GM18498 (cell line): ENCODE results near the gene KCNIP3.
A peak's percentile ranks its signal among the peaks of the same experiment; 100 is the strongest.
"Not testable (repeated sequence)": the region's sequence is repeated elsewhere in the genome, so short reads cannot be mapped to it uniquely, and the experiment has no call there.

Experiments used
- ATAC-seq: cut with Tn5 transposase; IDR thresholded peaks from one replicate; pipeline ENCODE4 v1.9.1; 2021; ENCODE audit warnings: mild to moderate bottlenecking, moderate library complexity; ENCODE audit not compliant: unreplicated experiment

Gene KCNIP3

DNA sequence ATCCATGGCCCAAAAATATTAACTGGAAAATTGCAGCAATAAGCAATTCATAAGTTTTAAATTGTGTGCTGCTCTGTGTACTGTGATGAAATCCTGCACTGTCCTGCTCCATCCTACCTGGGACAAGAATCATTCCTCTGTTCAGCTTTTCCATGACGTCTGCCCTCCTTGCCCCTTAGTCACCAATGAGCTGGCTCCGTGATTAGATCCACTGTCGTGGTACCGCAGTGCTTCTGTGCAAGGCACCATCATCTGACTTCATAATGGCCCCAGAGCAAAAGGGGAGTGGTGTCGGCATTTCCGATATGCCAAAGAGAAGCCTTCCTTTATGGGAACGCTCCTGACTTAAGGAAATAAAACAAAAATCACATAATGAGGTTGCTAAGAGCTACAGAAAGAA, 101.9 kb downstream of the KCNIP3 start:
- ATAC-seq: no peak

- no peak for ATAC-seq
Measured at GRCh38 chr2:95401480-95401879, 104.3 kb downstream of the KCNIP3 start.

DNA sequence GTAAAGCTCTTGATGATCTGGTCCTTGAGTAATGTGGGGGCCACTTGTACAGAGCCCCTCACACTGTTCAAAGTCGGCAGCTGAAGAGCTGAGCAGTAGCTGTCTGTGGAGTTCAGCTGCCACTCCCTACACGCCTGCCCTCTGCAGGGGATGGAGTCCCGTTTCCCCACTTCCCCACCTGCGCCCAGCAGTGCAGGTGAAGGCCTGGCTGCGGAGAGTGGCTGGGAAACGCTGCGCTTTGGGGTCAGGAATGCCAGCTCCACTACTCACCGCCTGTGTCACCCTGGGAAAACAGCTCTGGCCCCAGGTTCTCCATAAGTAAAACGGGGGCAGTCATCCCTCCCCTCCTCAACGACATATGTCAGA, 104.8 kb downstream of the KCNIP3 start:
- peak; percentile 20 for ATAC-seq

GRCh38 chr2:95402370-95403203, 105.4 kb downstream of the KCNIP3 start, which contains the start of gene FAHD2A:
Gene FAHD2A, plus strand, starts transcription at chr2:95402708. Its CDS starts 2,851 bp downstream, at chr2:95405559.
- ATAC-seq: peak; percentile 96

DNA sequence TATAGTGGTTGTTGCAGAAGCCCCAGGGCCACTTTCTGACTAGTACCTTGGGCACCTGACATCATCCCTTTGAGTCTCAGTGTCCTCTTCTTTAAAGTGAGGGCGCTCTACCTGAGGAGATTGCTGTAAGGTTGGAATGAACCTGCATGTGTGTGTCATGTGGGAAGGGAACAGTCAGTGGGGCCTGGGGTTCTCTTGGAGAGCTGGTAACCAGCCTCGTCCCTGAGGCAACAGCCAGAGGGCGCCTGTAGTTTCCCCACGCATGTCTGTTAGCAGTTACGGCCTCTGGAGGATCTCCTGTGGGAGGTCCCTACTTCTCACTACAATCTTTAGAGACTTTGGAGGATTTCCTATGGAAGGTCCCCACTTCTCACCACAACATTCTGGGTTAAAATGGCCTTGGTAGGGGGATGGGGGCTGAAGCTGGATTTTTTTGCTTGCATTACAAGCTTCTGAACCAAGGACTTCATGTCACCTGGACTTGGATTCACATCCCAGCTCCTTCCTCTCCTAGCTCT, 106.1 kb downstream of the KCNIP3 start:
- ATAC-seq: peak; percentile 29

- not testable (repeated sequence) for ATAC-seq
Measured at GRCh38 chr2:95403824-95404223, 106.7 kb downstream of the KCNIP3 start.

DNA sequence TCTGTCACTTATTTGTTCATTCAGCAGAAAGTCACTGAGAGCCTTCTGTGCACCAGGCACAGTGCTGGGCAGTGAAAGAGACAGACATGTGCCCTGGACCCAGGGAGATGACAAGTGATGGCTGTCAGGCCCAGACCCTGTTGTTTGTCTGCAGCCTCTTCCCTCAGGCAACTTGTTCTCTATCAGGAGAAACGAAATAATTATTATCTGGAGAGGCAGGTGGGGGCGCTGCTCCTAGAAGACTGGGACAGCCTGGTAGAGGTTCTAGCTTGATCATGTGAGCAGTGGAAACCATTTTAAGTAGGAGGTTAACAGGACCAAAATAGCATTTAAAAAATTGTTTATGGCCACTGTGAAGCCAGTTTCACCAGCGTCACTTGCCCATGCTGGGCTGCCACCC, 107.5 kb downstream of the KCNIP3 start:
- ATAC-seq: not testable (repeated sequence)

GRCh38 chr2:95411239-95411638, 114.1 kb downstream of the KCNIP3 start:
- ATAC-seq: not testable (repeated sequence)

- ATAC-seq: peak; percentile 78
Measured at GRCh38 chr2:95414015-95414594, 117.0 kb downstream of the KCNIP3 start.

DNA sequence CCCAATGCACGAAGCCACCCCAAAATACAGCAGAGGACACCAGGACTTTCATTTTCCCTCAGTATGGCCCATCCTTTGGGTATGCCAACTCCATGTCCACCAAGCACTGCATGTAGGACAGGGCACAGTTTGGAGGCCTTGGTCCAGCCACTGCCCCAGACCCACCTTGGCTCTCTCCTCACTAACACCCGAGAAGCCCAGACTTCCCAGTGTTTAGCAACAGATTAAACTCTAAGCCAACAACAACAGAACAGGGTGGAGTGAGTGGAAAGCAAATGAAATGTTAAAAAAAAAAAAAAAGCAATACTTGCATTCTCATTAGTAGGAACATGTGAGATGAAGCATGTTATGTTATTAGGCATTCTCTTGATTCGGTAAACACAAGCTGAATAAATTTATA, 118.0 kb downstream of the KCNIP3 start:
- ATAC-seq: not testable (repeated sequence)

- ATAC-seq: not testable (repeated sequence)
Measured at GRCh38 chr2:95415561-95415960, 118.4 kb downstream of the KCNIP3 start.

DNA sequence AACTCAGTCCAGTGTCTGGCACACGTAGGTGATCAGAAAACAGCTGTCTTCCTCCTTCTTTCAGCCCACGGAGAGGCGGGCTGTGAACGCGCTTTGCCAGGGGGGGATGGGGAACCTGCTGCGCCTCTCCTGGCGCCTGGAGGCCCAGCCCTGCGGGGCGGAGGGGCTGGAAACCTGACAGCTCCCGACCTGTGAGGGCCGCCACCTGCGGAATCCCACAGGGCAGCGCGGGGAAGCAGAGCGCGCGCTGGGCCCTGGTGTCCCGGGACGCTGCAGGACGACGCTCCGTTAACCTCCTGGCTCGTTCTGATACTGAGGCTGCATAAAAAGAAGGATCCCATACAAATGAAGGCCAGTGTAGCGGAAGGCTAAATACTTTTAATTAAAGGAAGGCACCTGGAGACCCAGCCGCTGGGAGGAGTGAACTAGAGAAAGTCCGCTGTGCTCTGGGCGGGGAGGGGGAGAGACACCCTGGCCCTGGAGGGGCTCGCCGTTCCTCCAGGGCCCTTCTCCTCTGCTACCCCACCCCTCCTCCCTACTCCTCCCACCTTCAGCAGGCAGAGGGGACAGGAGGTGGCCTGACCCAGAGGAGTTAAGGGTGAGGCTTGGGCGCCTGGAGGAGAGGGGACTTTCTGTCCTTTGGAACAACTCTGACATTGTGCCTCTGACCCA, 130.2 kb downstream of the KCNIP3 start:
- ATAC-seq: not testable (repeated sequence)

GRCh38 chr2:95429748-95430467, 132.8 kb downstream of the KCNIP3 start:
- ATAC-seq: not testable (repeated sequence)

GRCh38 chr2:95433373-95433772, 136.2 kb downstream of the KCNIP3 start:
- ATAC-seq: not testable (repeated sequence)

DNA sequence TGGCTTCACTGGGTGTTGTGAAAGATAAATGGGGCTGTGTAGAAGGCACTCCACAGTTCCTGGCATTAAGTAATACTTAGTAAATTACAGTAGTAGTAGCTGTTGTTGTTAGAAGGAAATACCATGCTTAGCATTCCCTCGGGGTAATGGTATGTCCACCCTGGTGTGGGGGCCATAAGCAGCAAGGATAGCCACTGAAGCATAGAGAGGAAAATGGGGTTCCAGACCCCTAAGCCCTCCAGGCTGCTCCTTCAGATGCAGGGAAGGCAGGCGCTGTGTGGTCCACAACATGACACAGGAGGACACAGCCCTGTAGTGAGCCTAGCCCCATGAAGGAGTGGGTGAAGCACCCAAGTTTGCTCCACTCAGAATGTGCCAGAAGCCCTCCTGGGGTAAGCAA, 136.8 kb downstream of the KCNIP3 start:
- ATAC-seq: not testable (repeated sequence)

DNA sequence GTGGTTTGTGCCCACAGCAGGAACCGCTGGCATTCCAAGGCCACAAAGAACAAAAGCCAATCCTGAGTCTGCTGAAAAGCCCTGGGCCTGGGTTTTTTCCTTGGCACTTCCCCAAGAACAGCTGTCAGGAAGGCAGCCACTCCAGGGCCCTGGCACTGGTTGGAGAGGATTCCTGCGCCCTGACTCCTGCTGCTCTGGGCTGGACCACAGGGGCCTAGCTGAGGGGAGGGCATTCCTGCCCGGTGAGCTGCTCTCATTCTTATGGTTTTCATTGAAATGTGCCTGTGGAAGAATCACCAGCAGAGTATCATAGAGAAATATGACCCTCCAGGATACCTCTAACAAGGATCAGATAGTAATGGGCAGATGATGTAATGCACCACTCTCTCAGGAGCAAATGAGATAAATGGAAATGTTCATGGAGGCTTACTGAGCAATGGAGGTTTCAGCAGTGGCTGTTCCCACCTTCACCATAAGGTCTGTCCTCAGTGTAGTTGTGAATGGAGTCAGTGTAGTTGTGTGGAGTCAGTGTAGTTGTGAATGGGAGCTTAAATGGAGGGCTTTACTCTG, 137.4 kb downstream of the KCNIP3 start:
- not testable (repeated sequence) for ATAC-seq

- ATAC-seq: not testable (repeated sequence)
Measured at GRCh38 chr2:95435162-95435871, 138.2 kb downstream of the KCNIP3 start.
